NCI-H748 (cell line): Measurements from ENCODE around the gene KCNJ10.
A peak's percentile ranks its signal among the peaks of the same experiment; 100 is the strongest.
"Not testable (repeated sequence)": the region's sequence is repeated elsewhere in the genome, so short reads cannot be mapped to it uniquely, and the experiment has no call there.

ENCODE experiments used
- DNase-seq: peaks from one replicate; lab custom pipeline; 2025; ENCODE audit not compliant: unreplicated experiment; lab: John Stamatoyannopoulos, UW

The KCNJ10 gene

DNA sequence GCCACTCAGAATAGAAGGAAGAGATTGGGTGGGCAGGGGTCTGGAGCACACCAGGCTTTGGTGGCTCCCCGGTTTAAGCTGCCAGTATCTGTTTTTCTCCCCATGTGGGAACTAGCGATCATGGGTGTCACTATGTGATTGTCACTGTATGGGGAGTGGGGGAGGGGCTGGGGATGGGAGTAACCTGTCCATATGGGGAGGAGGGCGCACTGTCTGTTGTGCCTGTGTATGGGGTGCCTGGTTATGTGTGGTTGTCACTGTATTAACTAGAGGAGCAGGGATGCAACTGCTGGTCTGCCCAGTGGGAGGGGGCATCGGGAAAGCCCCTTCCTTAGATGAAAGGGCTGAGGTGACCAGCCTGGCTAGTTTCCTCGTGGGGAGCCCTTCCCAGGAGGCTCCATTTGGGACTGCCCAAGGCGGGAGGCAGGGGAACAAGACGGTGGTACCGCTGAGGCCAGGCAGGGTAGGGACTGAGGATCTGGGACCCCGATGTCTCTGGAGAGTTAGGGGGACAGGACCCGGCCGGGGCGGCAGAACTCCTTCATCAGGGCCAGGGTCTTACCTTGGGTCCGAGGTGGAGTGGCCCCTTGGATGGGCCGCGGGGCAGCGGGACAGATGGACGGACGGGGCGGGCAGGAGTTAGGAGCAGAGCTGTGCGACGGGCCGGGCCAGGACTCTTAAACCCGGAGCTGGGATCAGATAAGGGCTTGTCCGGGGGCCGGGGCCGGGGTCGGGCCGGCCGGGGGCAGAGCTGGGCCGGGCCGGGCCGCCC lies at the start of gene KCNJ10:
TSS of gene KCNJ10 (minus strand) at position 701 of the 772 bp plus-strand sequence. CDS start 27,628 bp downstream, outside the sequence.
- no peak for DNase-seq

DNA sequence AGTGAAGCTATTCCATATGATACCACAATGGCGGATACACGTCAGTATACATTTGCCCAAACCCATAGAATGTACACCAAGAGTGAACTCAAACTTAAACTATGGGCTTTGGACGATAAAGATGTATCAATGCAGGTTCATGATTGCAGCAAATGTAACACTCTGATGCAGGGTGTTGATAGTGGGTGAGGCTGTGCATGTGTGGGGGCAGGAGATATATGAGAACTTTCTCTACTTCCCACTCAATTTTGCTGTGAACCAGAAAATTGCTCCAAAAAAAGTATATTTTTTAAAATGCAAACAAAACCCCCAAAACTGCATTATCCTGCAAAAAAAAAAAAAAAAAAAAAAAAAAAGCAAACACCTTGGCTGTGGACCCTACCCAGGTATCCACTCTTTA lies 49.0 kb upstream of the KCNJ10 start:
- no peak for DNase-seq

DNA sequence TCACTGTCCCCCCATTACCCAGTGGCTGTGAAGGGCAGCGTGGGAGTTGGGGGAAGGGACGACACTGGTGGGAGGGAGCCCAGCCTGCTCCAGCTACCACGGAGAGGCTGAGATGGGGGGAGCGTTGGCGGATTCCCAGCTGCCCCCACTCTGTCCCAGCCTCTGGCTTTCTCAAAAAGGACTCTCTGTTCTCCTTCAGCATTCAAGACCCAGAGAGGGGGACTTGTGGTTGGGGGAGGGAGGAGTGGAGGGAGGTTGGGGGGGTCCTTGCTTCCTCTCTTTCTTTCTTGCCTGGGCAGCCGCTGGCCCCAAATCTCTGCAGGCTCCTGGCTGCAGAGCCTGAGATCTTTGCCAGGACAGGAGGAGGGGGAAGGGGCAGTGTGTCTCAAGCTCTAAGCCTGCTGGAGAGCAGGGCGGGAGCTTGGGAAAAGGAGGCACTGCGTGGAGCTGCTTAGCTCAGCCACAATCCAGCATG lies 47.8 kb upstream of the KCNJ10 start:
- no peak for DNase-seq

DNA sequence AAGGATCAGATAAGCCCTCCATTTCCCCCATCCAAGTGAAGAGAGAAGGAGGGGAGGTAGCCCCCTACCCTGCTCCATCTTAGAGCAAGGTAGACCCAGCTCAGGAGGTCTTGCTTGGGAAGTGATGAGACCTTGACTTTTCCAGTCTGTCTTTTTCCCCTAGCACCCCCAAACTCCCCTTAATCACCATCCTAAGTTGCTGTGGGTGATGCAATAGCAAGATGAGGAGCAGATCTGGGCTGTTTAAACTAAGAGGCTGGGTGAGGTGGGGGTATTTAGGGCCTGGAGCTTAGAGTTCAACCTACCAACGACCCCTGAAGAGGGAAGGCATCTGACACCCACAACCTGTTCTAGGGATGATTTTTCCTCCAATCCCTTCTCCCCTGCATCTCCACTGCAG lies 47.3 kb upstream of the KCNJ10 start:
- no peak for DNase-seq

DNA sequence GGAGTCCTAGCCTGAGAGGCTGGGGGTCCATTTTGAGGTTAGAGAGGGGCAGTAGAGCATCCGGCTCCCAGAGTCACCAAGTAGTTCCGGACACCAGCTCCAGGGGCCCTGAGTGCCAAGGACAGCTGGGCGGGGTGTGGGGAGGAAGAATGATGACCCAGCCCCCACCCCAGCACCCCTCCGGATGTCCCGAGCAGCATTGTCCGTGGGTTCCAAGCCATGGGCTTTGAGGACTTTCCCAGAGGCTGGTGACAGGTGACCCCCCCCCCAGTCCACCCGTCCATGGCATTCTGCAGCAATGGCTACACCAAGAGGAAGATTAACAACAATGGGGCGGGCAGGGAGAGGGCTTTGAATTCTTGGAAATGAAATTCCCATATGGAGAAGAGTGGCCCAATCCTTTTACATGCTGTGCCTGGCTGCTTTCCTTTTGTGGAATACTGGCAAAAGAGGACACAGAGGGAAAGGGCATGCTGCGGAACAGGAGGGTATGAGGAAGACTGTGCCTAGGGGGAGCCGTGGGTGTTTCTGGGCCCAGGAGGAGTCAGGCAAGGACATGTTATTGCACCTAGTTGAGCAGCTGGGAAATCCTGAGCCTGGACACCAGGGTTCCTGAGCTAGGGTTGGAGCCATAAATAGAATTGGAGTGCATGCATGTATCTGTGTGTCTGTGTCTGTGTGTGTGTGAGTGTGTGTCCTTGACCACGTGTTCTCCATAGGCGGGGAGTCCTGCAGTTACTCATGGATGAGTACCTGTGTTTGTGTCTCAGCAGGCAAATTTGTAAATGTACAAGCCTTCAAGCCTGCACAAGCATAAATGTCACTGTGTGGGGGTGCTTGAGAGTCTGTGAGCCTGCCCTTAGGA lies 46.6 kb upstream of the KCNJ10 start:
- DNase-seq = no peak

DNA sequence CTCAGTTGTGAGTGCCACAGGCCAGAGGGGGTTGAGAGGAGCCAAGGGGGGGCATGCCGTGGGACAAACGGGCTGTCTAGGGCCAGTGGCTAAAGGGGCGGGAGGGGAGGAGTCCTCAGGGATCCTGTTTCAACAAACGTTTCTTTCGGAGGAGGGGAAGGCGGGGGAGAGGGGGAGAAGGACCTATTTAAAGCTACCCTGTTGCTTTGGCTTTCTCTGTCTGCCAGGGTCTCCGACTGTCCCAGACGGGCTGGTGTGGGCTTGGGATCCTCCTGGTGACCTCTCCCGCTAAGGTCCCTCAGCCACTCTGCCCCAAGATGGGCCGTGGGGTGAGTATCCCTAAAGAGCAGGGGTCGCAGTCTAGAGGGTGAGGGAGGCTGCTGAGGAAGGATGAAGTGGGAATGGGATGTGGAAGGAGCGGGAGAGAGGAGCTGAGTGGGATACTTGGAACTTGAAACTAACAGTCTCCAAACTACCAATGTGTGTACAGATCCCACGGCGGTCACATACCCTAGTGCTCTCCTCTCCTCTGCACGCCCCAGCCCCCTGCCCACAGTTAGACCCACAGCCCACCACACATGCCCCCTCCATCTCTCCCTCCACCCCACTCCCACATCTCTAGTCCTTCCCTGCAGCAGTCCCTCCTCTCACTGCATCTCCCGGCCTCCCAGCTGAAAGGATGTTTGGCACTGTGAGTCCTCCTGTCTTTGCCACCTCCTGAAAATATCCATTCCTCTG lies 45.8 kb upstream of the KCNJ10 start, which contains the start of gene ATP1A2:
TSS of gene ATP1A2 (plus strand) at position 215 of the 738 bp plus-strand sequence. CDS start at position 318, 103 bp downstream.
- DNase-seq = no peak

DNA sequence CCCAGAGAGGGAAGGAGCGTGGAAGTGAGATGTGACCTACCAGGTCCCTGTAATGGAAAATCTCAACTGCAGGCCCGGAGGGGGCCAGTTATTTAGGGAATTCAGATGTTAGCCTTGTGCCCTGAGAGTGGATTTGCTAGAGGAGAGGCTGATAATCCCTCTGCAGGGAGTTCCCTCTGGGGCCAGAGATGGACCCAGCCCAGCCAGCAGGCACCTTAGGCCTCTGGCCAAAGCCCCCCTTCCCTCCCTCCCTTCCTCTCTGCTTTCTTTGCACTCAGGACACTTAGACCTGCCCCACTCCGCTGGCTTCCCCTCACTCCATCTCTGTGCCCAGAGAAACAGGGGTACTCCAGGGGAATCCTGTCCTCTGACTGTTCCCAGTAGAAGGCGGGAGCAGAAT lies 44.1 kb upstream of the KCNJ10 start:
- DNase-seq = no peak

DNA sequence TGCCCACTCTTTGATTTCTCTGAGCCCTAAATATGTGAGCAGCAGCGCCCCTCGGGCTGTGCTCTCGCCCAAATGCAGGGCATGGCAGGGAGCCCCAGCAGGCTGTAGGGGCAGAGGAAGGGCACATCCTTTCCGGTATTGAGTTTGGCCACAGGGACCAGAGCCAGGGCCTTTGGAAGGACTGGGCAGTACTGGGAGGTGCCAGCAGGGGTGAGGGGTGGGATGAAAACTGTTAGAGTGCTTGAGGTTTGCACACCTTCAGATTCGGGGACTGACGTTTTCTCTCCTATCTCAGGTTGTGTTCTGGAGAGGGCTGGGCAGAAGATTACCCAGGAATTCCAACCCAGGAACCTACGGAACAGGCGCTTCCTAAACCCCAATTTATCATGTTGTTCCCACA lies 43.4 kb upstream of the KCNJ10 start:
- DNase-seq = no peak

DNA sequence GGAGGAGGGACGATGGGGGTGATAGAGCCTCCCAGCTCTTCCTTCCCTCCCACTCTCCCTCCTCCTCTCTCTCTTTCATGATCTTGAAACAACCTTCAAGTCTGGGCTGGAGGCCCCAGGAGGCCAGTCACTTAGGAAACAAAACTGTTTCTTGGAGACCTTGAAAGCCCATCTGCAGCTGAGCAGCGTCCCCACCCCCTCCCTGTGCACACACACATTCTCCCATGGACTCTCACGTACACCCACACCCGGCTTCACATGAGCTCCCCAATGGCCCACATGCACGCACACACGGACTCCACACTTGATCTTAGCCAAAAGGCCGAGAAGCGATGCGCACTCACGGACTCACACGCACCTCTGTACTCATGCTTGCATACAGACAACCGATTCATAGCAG lies 42.4 kb upstream of the KCNJ10 start:
- no peak for DNase-seq

DNA sequence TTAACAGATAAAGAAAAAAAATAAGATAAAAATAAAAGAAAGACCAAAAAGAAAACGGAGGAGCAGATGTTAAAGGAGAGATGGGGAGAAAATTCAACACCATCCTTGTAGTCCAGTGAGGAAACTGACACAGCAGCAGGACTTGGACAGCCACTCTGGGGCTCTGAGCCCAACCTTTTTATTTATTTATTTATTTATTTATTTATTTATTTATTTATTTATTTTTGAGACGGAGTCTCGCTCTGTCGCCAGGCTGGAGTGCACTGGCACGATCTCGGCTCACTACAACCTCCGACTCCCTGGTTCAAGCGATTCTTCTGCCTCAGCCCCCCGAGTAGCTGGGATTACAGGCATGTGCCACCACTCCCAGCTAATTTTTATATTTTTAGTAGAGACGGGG lies 41.5 kb upstream of the KCNJ10 start:
- not testable (repeated sequence) for DNase-seq

DNA sequence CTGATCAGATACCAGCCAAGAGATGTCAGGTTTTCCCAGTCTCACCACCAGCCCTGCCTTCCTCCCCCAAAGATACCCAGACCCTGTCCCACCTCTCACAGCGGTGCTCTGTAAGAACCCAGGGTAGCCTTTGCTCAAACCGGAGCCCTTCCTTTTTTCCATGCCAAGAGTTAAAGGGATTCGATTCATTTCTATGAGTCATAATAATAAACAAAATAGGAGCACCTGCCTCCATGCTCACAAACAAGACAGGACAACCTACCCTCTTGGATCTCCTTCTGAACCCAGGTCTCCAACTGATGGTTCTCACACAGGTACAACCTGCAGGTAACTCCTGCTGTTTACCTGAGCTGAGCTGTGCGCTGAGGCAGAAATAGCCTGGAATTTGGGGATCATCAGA lies 39.7 kb upstream of the KCNJ10 start:
- DNase-seq = no peak

DNA sequence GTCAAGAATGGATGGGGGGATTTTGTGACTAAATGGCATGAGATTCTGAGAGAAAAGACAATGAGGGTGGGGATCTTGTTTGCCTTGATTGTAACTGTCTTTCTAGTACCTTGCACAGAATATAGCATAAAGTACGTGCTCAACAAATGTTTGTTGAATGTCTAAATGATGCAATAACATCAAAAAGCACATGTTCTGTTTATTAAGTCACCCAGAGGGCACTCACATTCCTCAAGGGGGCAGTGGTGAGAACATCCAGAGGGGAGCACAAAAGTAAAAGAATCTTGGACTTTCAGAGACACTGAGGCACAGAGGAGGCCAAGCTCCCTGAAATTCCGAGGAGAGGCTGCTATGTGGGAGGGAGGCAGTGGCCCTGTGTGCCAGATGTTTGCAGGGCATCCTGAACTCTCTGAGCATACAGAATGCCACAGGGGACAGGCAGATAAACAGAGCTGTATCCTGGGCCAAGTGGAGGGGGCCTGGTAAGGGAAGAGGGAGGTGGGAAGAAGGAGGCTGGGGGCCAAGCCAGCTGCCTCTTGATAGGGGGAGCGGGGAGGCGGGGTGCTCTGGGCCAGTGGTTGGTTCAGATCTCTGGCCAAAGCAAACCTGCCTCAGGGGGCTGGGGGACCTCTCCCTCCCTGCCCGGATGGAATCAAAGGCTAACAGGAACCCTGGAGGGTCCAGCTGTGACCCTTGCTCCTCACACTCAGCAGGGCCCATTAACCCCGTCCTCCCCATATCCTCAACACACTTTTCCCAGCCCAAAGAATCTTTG lies 39.1 kb upstream of the KCNJ10 start:
- no peak for DNase-seq

DNA sequence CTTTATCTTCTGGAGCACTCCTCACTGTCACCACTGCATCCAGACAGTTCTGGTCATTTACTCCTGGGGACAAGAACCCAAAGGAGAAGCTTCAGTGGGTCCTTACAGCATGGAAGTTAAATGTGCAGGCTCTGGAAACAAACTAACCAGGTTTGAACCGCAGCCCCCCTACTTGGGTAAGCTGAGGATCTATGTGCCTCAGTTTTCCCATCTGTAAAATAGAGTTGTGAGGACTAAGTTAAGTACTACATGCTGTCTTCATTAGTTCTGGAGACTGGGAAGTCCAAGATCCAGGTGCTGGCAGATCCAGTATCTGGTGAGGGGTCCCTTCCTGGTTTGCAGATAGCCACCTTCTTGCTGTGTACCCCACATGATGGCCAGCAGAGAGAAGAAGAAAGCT lies 37.6 kb upstream of the KCNJ10 start:
- no peak for DNase-seq

DNA sequence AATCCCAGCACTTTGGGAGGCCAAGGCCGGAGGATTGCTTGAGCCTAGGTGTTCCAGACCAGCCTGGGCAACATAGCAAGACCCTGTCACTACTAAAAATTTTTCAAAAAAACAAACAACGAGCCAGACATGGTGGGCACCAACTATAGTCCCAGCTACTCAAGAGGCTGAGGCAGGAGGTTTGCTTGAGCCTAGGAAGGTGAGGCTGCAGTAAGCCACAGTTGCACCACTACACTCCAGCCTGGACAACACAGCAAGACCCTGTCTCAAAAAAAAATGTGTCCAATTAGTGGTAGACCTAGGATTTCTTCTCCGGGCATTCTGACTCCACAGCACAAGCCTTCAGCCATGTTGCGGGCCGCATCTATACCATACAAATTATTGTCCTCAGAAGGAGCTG lies 35.2 kb upstream of the KCNJ10 start:
- DNase-seq = no peak

DNA sequence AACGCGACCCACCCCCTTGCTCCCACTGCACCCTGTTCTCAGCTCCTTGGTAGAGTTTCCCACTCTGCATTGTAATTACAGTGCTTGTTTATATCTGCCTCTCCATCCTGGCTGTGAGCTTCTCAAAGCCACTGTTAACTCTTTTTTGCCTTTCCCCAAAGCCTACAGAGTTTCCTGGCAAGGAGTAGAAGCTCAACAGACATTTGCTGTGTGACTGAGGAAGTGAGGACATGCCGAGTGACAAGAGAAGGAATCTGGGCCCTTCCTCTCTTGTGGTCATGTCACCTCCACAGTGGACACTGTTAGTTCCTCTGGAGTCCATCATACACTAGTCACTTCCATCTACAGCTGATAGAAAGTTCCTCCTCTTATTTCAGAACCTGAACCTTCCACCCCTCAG lies 34.5 kb upstream of the KCNJ10 start:
- DNase-seq = no peak

DNA sequence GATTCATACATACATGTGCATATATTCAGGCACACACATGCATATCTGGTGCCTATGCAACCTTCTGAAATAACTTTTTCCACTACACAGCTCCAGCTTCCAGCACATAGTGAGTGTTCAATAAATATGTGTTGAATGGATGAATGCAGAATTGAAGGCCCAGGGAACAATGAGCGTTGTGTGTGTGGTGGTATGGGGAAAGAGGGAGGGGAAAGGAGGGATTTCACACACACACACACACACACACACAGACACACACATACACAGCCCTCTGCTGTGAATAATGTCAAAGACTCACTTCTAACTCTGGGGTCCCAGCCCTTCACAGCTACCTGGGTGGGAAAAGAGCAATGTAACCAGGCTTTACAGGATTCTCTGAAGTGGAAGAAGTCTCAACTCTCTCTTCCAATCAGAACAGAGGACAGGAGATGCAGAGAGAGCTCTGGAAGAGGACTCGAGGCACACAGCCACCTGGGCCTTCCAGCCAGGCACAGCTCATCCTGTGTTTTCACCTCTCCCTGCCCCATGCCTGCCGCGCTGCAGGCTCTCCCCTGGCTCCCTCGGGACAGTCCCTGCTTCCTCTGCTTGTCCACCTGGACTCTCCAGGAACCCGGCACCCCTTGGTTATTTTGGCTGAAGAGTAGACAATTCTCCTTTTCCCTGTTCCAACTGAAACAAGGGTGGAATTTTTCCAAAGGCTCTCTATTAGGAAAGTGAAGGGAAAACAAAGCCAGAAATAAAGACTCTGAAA lies 33.9 kb upstream of the KCNJ10 start:
- no peak for DNase-seq

DNA sequence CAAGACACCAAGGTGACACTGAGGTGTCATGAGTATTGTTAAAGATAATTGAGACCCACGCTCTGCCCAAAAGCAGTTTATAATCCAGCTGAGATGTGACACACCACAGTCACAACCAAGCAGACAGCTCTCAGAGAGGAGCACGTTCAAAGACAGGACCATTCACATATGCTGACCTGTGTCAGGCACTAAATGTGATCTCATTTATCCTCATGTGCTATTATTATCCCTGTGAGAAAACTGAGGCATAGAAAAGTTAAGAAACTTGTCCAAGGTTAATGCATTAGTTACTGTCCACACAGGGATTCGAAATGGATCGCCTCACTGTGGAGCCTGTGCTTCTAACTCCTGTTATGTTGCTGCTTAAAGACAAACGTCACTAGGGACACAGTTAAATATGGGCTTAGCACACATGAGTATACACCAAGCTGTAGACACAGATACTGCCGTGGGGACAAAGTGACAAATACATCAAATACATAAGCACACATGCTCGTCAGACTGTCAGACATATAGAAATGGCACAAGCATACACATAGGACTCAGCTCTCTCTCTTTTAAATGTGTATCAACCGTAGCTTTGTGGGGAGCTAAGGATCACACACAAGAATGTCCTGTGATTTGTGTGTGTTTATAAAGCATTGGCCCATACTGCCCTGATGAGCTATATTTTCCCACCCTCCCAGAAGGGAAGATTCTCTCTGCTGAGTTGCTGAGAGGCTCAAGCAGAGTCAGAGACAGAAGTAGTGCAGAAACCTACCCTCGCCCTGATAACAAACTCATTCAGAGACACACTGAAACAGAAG lies 32.0 kb upstream of the KCNJ10 start:
- no peak for DNase-seq

DNA sequence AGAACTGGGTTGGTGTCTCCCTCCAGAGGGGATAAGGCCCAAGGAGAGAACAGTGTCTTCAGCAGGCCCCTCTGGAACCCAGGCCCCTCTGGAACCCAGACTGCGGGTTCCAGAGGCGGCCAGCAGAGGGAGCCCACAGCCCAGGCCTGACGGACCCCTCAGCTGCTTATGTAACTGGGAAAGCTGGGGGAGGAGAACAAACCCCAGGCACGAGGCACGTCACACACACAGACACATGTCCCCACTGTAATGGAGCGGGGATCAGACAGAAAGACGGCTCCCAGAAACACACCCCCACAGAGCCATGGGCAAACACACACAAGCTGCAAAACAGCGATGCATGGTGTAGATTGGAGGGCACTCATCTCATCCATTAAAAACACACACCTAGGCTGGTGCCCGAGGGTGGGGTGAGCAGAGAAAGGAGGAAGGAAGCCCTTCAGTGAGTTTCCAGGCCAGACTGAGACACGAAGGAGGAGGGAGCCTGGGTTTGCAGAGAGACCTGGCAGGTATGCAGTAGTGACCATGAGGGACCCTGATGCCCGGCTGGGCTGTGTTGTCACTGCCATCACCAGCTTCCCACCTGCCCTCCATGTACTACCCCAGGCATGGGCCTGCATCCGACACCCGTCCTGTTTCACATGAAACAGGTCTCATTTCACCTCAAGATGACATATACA lies 31.2 kb upstream of the KCNJ10 start:
- peak; percentile 79 for DNase-seq
